Astrocyte (in vitro differentiated cells and primary cell): Measurements from ENCODE around the gene SUN5. TPM values are rescaled to one million over a fixed set of nuclear protein-coding genes. Genes with fewer than 3 reads are reported as not detected.
"Not testable (repeated sequence)": the region's sequence is repeated elsewhere in the genome, so short reads cannot be mapped to it uniquely, and the experiment has no call there.

ENCODE experiments used
- DNase-seq: peaks from one replicate; pipeline ENCODE4 v3.0.0-alpha.2; 2010; ENCODE audit warnings: low read depth
- FAIRE-seq: peaks from 2 replicates; lab custom pipeline; 2011; peaks lifted over from hg19 to GRCh38; lab: Jason Lieb, UNC
- H2AFZ ChIP-seq: 2 replicates; pipeline ENCODE4 v1.6.0; 2012; ENCODE audit warnings: low read depth, low read length, inconsistent platforms
- H3K27ac ChIP-seq: 2 replicates; pipeline ENCODE4 v1.5.1; 2011; ENCODE audit warnings: low read depth, low read length, inconsistent platforms
- H3K27me3 ChIP-seq: 2 replicates; pipeline ENCODE4 v1.6.0; 2011; ENCODE audit warnings: low read length, inconsistent platforms; ENCODE audit not compliant: insufficient read depth
- H3K36me3 ChIP-seq: 2 replicates; pipeline ENCODE4 v1.5.1; 2011; ENCODE audit warnings: low read length, inconsistent platforms; ENCODE audit not compliant: insufficient read depth
- H3K4me1 ChIP-seq: 2 replicates; pipeline ENCODE4 v1.5.1; 2011; ENCODE audit warnings: low read length, inconsistent platforms; ENCODE audit not compliant: insufficient read depth
- H3K4me2 ChIP-seq: 2 replicates; pipeline ENCODE4 v1.6.0; 2012; ENCODE audit warnings: low read length, inconsistent platforms
- H3K4me3 ChIP-seq: 2 replicates; pipeline ENCODE4 v1.5.1; 2011; ENCODE audit warnings: low read depth, mild to moderate bottlenecking, low read length, inconsistent platforms; ENCODE audit not compliant: insufficient read depth
- H3K79me2 ChIP-seq: 2 replicates; pipeline ENCODE4 v1.6.0; 2012; ENCODE audit warnings: mild to moderate bottlenecking, low read length, inconsistent platforms; ENCODE audit not compliant: insufficient read depth
- H3K9ac ChIP-seq: 2 replicates; pipeline ENCODE4 v1.6.0; 2012; ENCODE audit warnings: mild to moderate bottlenecking, low read length, inconsistent platforms
- H3K9me3 ChIP-seq: 2 replicates; pipeline ENCODE4 v1.5.1; 2012; ENCODE audit warnings: low read depth, mild to moderate bottlenecking, low read length, inconsistent platforms; ENCODE audit not compliant: insufficient read depth
- H4K20me1 ChIP-seq: 2 replicates; pipeline ENCODE4 v1.6.0; 2012; ENCODE audit warnings: low read length, inconsistent platforms; ENCODE audit not compliant: insufficient read depth
- H3K27ac Mint-ChIP-seq: one replicate; pipeline ENCODE4 v1.8.0; 2021; ENCODE audit warnings: mild to moderate bottlenecking, mixed read lengths; ENCODE audit not compliant: unreplicated experiment
- H3K27me3 Mint-ChIP-seq: one replicate; pipeline ENCODE4 v1.8.0; 2021; ENCODE audit warnings: low read depth, mixed read lengths; ENCODE audit not compliant: unreplicated experiment
- H3K36me3 Mint-ChIP-seq: one replicate; pipeline ENCODE4 v1.8.0; 2021; ENCODE audit warnings: low read depth, mixed read lengths; ENCODE audit not compliant: unreplicated experiment
- H3K4me1 Mint-ChIP-seq: one replicate; pipeline ENCODE4 v1.8.0; 2021; ENCODE audit warnings: low read depth, mixed read lengths; ENCODE audit not compliant: unreplicated experiment
- H3K4me3 Mint-ChIP-seq: one replicate; pipeline ENCODE4 v1.8.0; 2021; ENCODE audit warnings: mild to moderate bottlenecking, moderate library complexity, mixed read lengths; ENCODE audit not compliant: unreplicated experiment
- H3K9me3 Mint-ChIP-seq: one replicate; pipeline ENCODE4 v1.8.0; 2021; ENCODE audit warnings: mild to moderate bottlenecking, mixed read lengths; ENCODE audit not compliant: unreplicated experiment
- EZH2 ChIP-seq: IDR thresholded peaks from 2 replicates; pipeline ENCODE4 v1.6.1; 2012; ENCODE audit warnings: mild to moderate bottlenecking, low read length, inconsistent platforms; ENCODE audit not compliant: insufficient read depth
- total RNA-seq: library from RNA; stranded (reverse); gene quantifications from 2 replicates; pipeline ENCODE4 v1.2.1, GENCODE V29; 2021
- TF ChIP-seq, protein P1 (sequence below): IDR thresholded peaks from 2 replicates; pipeline ENCODE4 v1.5.1; 2011; ENCODE audit warnings: low read depth, mild to moderate bottlenecking, inconsistent platforms, low read length, moderate library complexity; ENCODE audit not compliant: insufficient read depth

The SUN5 gene
- total RNA-seq, 1 donor from 2014 or later = not detected

DNA sequence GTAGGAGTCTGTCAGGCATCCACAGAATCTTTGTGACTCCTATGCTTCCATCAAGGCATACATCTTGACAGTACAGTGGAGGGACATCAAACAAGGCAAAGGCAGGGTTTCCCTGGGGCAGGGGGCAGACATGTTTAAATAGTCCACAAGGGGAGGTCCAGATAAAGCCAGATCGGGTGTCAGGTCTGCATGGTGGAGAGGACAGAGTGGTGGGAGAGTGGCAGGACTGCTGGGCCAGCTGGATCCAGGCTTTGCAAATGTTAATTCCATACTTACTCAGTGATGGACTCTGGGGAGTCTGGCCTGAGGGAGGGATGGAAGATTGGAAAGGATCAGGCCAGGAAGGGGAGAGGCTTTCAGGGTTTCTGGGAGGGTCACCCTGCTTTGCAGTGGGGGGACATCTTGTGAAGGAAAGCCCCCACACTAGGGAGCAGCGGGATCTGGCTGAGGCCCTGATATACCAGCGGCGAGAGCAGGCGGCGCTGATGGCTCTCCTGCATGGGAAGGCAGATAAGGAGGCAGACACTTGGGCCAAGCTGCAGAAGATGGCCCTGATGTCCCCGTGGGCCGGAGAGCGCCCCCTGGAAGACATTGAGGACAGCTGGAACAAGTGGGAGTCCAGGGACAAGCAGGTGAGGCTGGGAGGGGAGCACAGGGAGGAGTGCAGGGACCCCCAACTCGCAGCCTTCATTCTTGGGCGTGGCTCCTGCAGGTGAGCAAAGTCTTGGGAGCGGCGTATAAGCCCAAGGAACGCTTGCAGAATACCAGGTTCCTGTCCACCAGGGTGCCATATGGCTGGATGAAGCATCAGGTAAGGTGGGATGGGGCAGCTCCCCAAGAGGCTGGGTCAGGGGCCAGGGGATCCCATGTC lies 44.6 kb downstream of the SUN5 start:
- peaks cover 37% of the 10 kb centered on the region for H3K27me3 Mint-ChIP-seq
- no peaks in the 10 kb centered on the region for H4K20me1 ChIP-seq
- no peak for TF ChIP-seq EZH2
- TF ChIP-seq, protein P1, sequence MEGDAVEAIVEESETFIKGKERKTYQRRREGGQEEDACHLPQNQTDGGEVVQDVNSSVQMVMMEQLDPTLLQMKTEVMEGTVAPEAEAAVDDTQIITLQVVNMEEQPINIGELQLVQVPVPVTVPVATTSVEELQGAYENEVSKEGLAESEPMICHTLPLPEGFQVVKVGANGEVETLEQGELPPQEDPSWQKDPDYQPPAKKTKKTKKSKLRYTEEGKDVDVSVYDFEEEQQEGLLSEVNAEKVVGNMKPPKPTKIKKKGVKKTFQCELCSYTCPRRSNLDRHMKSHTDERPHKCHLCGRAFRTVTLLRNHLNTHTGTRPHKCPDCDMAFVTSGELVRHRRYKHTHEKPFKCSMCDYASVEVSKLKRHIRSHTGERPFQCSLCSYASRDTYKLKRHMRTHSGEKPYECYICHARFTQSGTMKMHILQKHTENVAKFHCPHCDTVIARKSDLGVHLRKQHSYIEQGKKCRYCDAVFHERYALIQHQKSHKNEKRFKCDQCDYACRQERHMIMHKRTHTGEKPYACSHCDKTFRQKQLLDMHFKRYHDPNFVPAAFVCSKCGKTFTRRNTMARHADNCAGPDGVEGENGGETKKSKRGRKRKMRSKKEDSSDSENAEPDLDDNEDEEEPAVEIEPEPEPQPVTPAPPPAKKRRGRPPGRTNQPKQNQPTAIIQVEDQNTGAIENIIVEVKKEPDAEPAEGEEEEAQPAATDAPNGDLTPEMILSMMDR = no peak
- H3K9me3 Mint-ChIP-seq = peaks cover 25% of the 10 kb centered on the region
- FAIRE-seq = no peak
- no peaks in the 10 kb centered on the region for H3K36me3 ChIP-seq
- no peaks in the 10 kb centered on the region for H3K4me1 Mint-ChIP-seq
- no peaks in the 10 kb centered on the region for H3K27me3 ChIP-seq
- H3K36me3 Mint-ChIP-seq = no peaks in the 10 kb centered on the region
- H3K4me3 ChIP-seq = no peak overlapping the region
- H3K4me2 ChIP-seq = no peak overlapping the region
- H3K9ac ChIP-seq = no peak overlapping the region
- H3K79me2 ChIP-seq = no peaks in the 10 kb centered on the region
- DNase-seq = no peak
- no peak overlapping the region for H2AFZ ChIP-seq
- H3K9me3 ChIP-seq = peaks cover 3% of the 10 kb centered on the region
- H3K4me1 ChIP-seq = no peaks in the 10 kb centered on the region
- no peak overlapping the region for H3K27ac Mint-ChIP-seq
- H3K27ac ChIP-seq = no peak overlapping the region
- no peak overlapping the region for H3K4me3 Mint-ChIP-seq

DNA sequence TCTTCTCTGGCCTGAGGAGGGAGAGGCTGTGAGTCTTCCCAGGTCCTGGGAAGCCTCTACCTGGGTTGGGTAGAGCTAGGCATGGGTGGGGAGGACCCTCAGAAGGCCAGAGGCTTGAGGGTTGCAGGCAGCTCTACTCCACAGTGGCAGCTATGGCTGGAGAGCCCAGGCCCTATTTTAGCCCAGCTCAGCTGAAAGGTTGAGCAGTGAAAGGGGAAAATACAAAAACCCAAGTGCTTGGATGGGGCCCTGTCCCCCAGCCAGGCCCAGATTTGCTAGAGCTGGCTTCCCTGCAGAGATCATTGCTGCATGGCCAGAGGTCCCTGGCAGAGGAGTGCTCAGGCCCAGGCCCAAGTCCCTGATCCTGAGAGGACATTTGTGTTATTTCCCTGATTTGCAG lies 45.7 kb downstream of the SUN5 start:
- H3K36me3 Mint-ChIP-seq = no peaks in the 10 kb centered on the region
- Histone ChIP-seq H3K27me3 (no peaks in the 10 kb centered on the region), H2AFZ (no peak overlapping the region), H3K4me3 (no peak overlapping the region), H3K27ac (no peak overlapping the region), H3K9me3 (peaks cover 3% of the 10 kb centered on the region), H3K79me2 (no peaks in the 10 kb centered on the region), H4K20me1 (no peaks in the 10 kb centered on the region), H3K9ac (no peak overlapping the region), H3K4me1 (no peaks in the 10 kb centered on the region), H3K4me2 (no peak overlapping the region), H3K36me3 (no peaks in the 10 kb centered on the region)
- no peaks in the 10 kb centered on the region for H3K4me1 Mint-ChIP-seq
- DNase-seq (no peak), FAIRE-seq (no peak)
- H3K27me3 Mint-ChIP-seq = peaks cover 35% of the 10 kb centered on the region
- H3K27ac Mint-ChIP-seq = no peak overlapping the region
- H3K9me3 Mint-ChIP-seq = peaks cover 31% of the 10 kb centered on the region
- TF ChIP-seq EZH2 = no peak
- TF ChIP-seq, protein P1 = no peak
- H3K4me3 Mint-ChIP-seq = no peak overlapping the region

DNA sequence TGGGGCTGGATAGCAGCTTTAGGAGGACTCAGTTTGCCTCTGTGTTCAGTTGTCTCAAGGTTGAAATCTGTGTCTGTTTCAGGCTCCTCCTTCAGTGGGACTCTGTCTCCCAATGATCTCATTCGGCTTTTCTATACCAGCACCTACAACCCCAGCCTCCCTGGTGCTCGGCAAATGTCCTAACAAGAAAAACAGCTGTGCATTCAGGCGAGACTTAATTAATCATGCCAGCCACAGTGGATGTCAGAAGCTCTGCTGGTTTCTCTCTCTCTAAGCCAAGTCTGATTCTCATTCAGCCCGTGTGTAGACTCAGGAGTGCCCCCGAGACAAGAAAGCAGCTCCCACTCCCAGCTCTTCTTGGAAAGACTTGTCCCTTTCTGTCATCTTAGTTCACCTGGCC lies 46.8 kb downstream of the SUN5 start:
- no peak for TF ChIP-seq EZH2
- TF ChIP-seq, protein P1 = no peak
- no peak overlapping the region for H3K4me3 Mint-ChIP-seq
- DNase-seq (no peak), FAIRE-seq (no peak)
- H2AFZ ChIP-seq = no peak overlapping the region
- peaks cover 3% of the 10 kb centered on the region for H3K9me3 ChIP-seq
- H3K27me3 Mint-ChIP-seq = peaks cover 36% of the 10 kb centered on the region
- no peaks in the 10 kb centered on the region for H4K20me1 ChIP-seq
- no peaks in the 10 kb centered on the region for H3K36me3 ChIP-seq
- H3K79me2 ChIP-seq = no peaks in the 10 kb centered on the region
- no peak overlapping the region for H3K27ac Mint-ChIP-seq
- no peaks in the 10 kb centered on the region for H3K4me1 ChIP-seq
- no peak overlapping the region for H3K4me2 ChIP-seq
- H3K9me3 Mint-ChIP-seq = peaks cover 31% of the 10 kb centered on the region
- no peaks in the 10 kb centered on the region for H3K36me3 Mint-ChIP-seq
- H3K4me1 Mint-ChIP-seq = no peaks in the 10 kb centered on the region
- no peak overlapping the region for H3K4me3 ChIP-seq
- H3K27ac ChIP-seq = no peak overlapping the region
- H3K27me3 ChIP-seq = no peaks in the 10 kb centered on the region
- H3K9ac ChIP-seq = no peak overlapping the region

DNA sequence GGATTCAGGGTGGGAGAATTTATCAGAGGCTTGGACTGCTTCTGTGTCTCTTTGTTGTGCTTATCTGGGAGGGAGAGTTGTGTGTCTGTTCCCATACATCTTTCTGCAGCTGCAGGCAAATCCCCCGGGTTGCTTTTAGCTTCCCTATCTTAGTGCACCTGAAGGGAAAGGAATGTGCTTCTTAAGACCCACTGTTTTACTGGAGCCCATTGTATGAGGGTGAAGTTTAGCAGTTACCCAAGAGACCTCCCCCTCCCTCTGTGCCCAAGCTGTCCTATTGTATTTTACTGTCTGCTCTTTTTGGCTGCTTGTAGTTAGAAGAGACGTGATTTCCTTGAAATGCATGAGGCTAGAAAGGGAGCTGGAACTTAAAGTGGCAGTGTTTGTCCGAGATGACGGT lies 53.7 kb downstream of the SUN5 start:
- H3K36me3 ChIP-seq, H4K20me1 ChIP-seq, H3K4me3 ChIP-seq, FAIRE-seq, H3K9me3 ChIP-seq, H3K4me2 ChIP-seq, H2AFZ ChIP-seq, H3K4me3 Mint-ChIP-seq, H3K27ac Mint-ChIP-seq, H3K36me3 Mint-ChIP-seq, H3K27me3 ChIP-seq, H3K9ac ChIP-seq, H3K9me3 Mint-ChIP-seq, H3K4me1 ChIP-seq, H3K79me2 ChIP-seq, H3K4me1 Mint-ChIP-seq, H3K27ac ChIP-seq, DNase-seq: not testable (repeated sequence)
- peaks cover 50% of the 10 kb centered on the region for H3K27me3 Mint-ChIP-seq
